ENCODE measurements around the gene HYAL3. TPM values are rescaled to one million over a fixed set of nuclear protein-coding genes. Genes with fewer than 3 reads are reported as not detected.
A peak's percentile ranks its signal among the peaks of the same experiment; 100 is the strongest.

HYAL3 gene
- total and polyA plus RNA-seq, 2 of the 8 experiments (the other 6 are each of a cell fraction or from before 2014, with no cell fraction given), result 3.2 to 12.2 TPM

DNA sequence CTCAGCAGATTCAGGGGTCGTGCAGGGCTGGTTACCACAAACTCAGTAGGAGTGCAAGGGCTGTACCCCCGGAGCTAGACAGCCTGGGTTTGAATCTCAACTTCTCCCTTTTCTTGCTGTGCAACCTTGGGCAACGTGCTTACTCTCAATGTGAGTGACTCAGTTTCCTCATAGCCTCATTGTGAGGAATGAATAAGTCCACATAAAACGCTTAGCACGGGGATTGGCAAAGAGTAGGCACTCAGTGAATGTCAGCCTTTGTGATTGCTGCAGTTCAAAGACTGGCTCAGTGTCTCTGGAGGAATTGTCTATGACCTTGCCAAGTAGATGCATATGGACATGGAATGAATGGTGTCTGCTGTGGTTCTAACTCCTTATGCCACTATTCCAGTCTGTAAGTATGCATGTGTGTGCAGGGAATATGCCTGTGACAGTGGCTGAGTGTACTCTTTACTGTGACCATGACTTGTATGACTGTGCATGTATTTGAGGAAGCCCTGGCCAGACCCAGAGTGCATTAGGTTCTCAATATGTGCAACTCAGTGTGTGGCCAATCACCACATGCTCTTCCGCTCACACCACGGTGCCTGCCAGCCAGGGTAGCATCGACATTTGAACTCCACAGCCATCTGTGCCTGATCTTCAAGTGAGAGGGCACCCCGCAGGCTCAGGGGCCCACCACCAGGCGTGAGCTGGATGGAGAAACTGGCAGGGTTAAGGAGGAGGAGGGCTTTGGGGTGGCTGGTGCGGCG is 900 bp upstream of the HYAL3 start:
- no peak overlapping the region for H2BK15ac ChIP-seq (ENCODE audit: low read length)
- ChIA-PET POLR2A (ENCODE audit: partially characterized antibody) (interaction anchor here (1.1 to 11.3 kb wide), 6 partner anchors 10 to 62 kb away, joined by 3 to 149 read pairs (median 4); partner anchors contain the start of genes HYAL2 and SEMA3B), CTCF (ENCODE audit: partially characterized antibody) (interaction anchor here (1.0 to 3.6 kb wide), 12 partner anchors 15 to 1089 kb away, joined by 3 to 24 read pairs (median 4); partner anchors contain the start of gene TUSC2)
- 81% methylated on average over 12 of the region's 12 CpGs; no CpG with 5 or more reads in 1 of the 2 experiments for WGBS, 2 experiments (ENCODE audit: extremely low coverage in 1 of 2, insufficient coverage in 1 of 2, insufficient read length in 1 of 2, insufficient replicate concordance in 2 of 2, low coverage in 1 of 2, low lambda C conversion rate in 2 of 2, missing lambda C conversion rate in 1 of 2)
- H4K5ac ChIP-seq (ENCODE audit: insufficient read length, low read depth, low read length), result no peak overlapping the region
- 0 out of 2 replicates have a peak overlapping the region, but pooled peaks have one; percentile 22 for H3K27ac ChIP-seq (ENCODE audit: low read depth, low read length)
- H3K9me3 ChIP-seq (ENCODE audit: insufficient read depth in 2 of 2, low read depth in 1 of 2, low read length in 1 of 2), result no peaks in the 10 kb centered on the region
- no peak overlapping the region for H2BK120ac ChIP-seq (replicated peaks; ENCODE audit: low read depth, low read length)
- no peak overlapping the region for H3K14ac ChIP-seq (ENCODE audit: insufficient read length)
- H3K79me2 ChIP-seq (ENCODE audit: control insufficient read depth in 1 of 2, insufficient read depth in 2 of 2, low read length in 2 of 2), result no peaks in the 10 kb centered on the region
- FAIRE-seq (no peak), DNase-seq (ENCODE audit: low read depth in 1 of 2, low spot score in 2 of 2) (no peak)
- TF ChIP-seq HDAC2 (IDR thresholded peaks at IDR 0.05; ENCODE audit: borderline replicate concordance in 1 of 2, low read depth in 2 of 2, low read length in 2 of 2), result no peak
- no peak overlapping the region for H3K23ac ChIP-seq (ENCODE audit: insufficient read length)
- H4K8ac ChIP-seq (ENCODE audit: extremely low read depth, insufficient read depth, low read length), result no peak overlapping the region
- no peak overlapping the region for H3K56ac ChIP-seq (replicated peaks; ENCODE audit: insufficient read length, low read depth, low read length)
- peak overlapping the region in 3 of 4 experiments; percentile 14 to 52 (median 17); a peak in 5 of 8 replicates for H3K4me3 ChIP-seq (ENCODE audit: extremely low read depth in 1 of 4, insufficient read depth in 2 of 4, low read depth in 3 of 4, low read length in 4 of 4)
- H2BK12ac ChIP-seq (ENCODE audit: low read depth, low read length), result peak overlapping the region; percentile 35; the same call in 1 of the 2 replicates
- no peak overlapping the region for H3K4ac ChIP-seq (replicated peaks; ENCODE audit: insufficient read length, low read depth, low read length)
- H2BK5ac ChIP-seq (ENCODE audit: low read depth, low read length), result no peak overlapping the region
- H3K27me3 ChIP-seq (replicated peaks in 1 of 4; ENCODE audit: control insufficient read depth in 3 of 4, extremely low read depth in 1 of 4, insufficient read depth in 3 of 4, low read length in 3 of 4), result no peaks in the 10 kb centered on the region; a peak in 1 of 7 replicates
- no peak overlapping the region for H2BK20ac ChIP-seq (ENCODE audit: low read length)
- H4K20me1 ChIP-seq (replicated peaks in 1 of 2; ENCODE audit: control insufficient read depth in 1 of 2, insufficient read depth in 2 of 2, low read length in 2 of 2), result peaks cover 0 to 2% of the 10 kb centered on the region in 2 experiments
- H3K23me2 ChIP-seq (ENCODE audit: low read depth, low read length), result peaks cover 5% of the 10 kb centered on the region; the same call in 1 of the 2 replicates
- peak overlapping the region; percentile 27; the same call in 1 of the 2 replicates for H3K18ac ChIP-seq (ENCODE audit: extremely low read depth, low read length)
- peak overlapping the region; percentile 67 to 76 for H3K4me2 ChIP-seq (ENCODE audit: insufficient read depth in 1 of 2, low read depth in 2 of 2, low read length in 2 of 2)
- peak overlapping the region; percentile 7 for H4K91ac ChIP-seq (replicated peaks; ENCODE audit: insufficient read length, low read length)
- H3K36me3 ChIP-seq (ENCODE audit: control insufficient read depth in 2 of 4, insufficient read depth in 4 of 4, low read length in 3 of 4), result no peaks in the 10 kb centered on the region
- H2AFZ ChIP-seq (ENCODE audit: low read length), result no peak overlapping the region
- peak overlapping the region in 2 of 4 experiments; percentile 31 to 45; a peak in 3 of 7 replicates for H3K9ac ChIP-seq (replicated peaks in 1 of 4; ENCODE audit: extremely low read depth in 1 of 4, low read depth in 3 of 4, low read length in 3 of 4)
- no peak overlapping the region for H2AK5ac ChIP-seq (ENCODE audit: low read depth, low read length)
- peaks cover 0 to 26% (median 12%) of the 10 kb centered on the region in 4 experiments; a peak in 6 of 7 replicates for H3K4me1 ChIP-seq (replicated peaks in 1 of 4; ENCODE audit: control insufficient read depth in 3 of 4, insufficient read depth in 4 of 4, low read length in 3 of 4)
- H3K79me1 ChIP-seq (ENCODE audit: low read depth, low read length), result no peaks in the 10 kb centered on the region

All from H1 (cell line).